ENCODE measurements around the gene MAGI2. TPM values are rescaled to one million over a fixed set of nuclear protein-coding genes. Genes with fewer than 3 reads are reported as not detected.

Gene MAGI2
- total RNA-seq, 3 donors from 2014 or later (not counting 1 experiment from before 2014, with no cell fraction given): 0.09 to 0.48 (median 0.27) TPM

DNA sequence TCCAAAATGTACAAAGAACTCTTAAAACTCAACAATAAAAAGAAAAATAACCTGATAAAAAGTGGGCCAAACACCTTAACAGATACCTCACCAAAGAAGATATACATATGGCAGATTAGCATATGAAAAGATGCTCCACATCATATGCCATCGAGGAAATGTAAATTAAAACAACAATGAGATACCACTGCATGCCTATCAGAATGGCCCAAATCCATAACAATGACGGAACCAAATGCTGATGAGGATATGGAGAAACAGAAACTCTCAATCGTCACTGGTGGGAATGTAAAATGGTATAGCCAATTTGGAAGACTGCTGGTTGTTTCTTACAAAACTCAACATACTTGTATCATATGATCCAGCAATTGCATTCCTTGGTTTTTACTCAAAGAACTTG lies 1335.0 kb downstream of the MAGI2 start:
- ATAC-seq (no peak), DNase-seq (no peak)
- Mint-ChIP-seq H3K36me3 (no peaks in the 10 kb centered on the region), H3K9me3 (no peaks in the 10 kb centered on the region), H3K4me1 (no peaks in the 10 kb centered on the region), H3K27ac (no peak overlapping the region), H3K4me3 (no peak overlapping the region), H3K27me3 (ENCODE audit: low read depth in 2 of 2) (peaks cover 3 to 27% of the 10 kb centered on the region in 2 donors)
- no peaks in the 10 kb centered on the region for H3K27me3 ChIP-seq (ENCODE audit: control insufficient read depth, insufficient read depth, low read length)
- H3K9me3 ChIP-seq (ENCODE audit: control insufficient read depth, insufficient read depth, low read length): no peaks in the 10 kb centered on the region
- no peak overlapping the region for H3K27ac ChIP-seq (ENCODE audit: low read length)
- no peaks in the 10 kb centered on the region for H3K4me1 ChIP-seq (ENCODE audit: control insufficient read depth, insufficient read depth, low read length)
- WGBS (ENCODE audit: insufficient coverage): 100% methylated on average over 1 of the region's 3 CpGs
- intact Hi-C loops (cut with micrococcal nuclease): no loop called here
- no peaks in the 10 kb centered on the region for H3K36me3 ChIP-seq (ENCODE audit: control insufficient read depth, insufficient read depth, low read length)
- TF ChIP-seq, protein P1, sequence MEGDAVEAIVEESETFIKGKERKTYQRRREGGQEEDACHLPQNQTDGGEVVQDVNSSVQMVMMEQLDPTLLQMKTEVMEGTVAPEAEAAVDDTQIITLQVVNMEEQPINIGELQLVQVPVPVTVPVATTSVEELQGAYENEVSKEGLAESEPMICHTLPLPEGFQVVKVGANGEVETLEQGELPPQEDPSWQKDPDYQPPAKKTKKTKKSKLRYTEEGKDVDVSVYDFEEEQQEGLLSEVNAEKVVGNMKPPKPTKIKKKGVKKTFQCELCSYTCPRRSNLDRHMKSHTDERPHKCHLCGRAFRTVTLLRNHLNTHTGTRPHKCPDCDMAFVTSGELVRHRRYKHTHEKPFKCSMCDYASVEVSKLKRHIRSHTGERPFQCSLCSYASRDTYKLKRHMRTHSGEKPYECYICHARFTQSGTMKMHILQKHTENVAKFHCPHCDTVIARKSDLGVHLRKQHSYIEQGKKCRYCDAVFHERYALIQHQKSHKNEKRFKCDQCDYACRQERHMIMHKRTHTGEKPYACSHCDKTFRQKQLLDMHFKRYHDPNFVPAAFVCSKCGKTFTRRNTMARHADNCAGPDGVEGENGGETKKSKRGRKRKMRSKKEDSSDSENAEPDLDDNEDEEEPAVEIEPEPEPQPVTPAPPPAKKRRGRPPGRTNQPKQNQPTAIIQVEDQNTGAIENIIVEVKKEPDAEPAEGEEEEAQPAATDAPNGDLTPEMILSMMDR (IDR thresholded peaks at IDR 0.05): no peak
- H3K4me3 ChIP-seq (ENCODE audit: low read length): no peak overlapping the region

DNA sequence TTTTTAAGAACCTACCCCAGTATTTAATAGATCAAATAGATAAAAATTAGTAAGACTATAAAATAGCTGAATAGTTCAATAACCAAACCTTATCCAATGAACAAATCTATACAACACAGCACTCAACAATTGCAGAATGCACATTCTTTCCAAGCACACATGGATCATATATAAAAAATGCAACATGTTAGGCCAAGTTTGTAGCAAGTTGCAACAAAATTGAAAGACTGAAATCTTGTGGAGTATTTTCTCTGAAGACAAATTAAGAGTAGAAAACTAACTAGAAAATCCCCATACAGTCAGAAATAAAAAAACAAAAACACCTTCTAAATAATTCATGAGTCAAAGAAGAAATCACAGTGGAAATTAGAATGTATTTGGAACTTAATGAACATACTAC lies 1337.6 kb downstream of the MAGI2 start:
- H3K4me1 ChIP-seq (ENCODE audit: control insufficient read depth, insufficient read depth, low read length): no peaks in the 10 kb centered on the region
- no peak overlapping the region for H3K4me3 ChIP-seq (ENCODE audit: low read length)
- no peak overlapping the region for H3K4me3 Mint-ChIP-seq
- TF ChIP-seq, protein P1 (IDR thresholded peaks at IDR 0.05): no peak
- no peak overlapping the region for H3K27ac ChIP-seq (ENCODE audit: low read length)
- H3K36me3 ChIP-seq (ENCODE audit: control insufficient read depth, insufficient read depth, low read length): no peaks in the 10 kb centered on the region
- intact Hi-C loops (cut with micrococcal nuclease): no loop called here
- no peaks in the 10 kb centered on the region for H3K36me3 Mint-ChIP-seq
- H3K9me3 Mint-ChIP-seq: no peaks in the 10 kb centered on the region
- H3K9me3 ChIP-seq (ENCODE audit: control insufficient read depth, insufficient read depth, low read length): no peaks in the 10 kb centered on the region
- no peak for DNase-seq
- no peak for ATAC-seq
- no peaks in the 10 kb centered on the region for H3K27me3 ChIP-seq (ENCODE audit: control insufficient read depth, insufficient read depth, low read length)
- H3K4me1 Mint-ChIP-seq: no peaks in the 10 kb centered on the region
- peaks cover 15 to 44% of the 10 kb centered on the region in 2 donors for H3K27me3 Mint-ChIP-seq (ENCODE audit: low read depth in 2 of 2)
- H3K27ac Mint-ChIP-seq: no peak overlapping the region

DNA sequence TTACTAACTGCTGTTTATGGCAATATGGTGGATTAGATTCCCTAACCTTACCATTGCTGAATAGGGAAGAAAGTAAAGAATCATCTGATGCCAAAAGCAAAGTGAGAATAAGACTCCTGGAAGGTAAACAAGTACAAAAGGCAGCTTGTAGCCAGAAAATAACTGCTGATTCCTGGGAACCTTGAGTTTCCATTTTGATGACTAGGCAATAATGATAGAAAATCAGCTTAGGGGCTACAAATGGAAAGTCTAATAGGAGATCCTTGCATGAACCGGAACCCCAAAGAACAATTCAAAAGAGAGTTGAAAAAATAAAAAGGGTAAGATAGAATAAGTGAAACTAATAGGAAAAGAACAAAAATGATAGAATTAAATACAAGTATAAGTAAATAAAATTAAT lies 1338.5 kb downstream of the MAGI2 start:
- no peaks in the 10 kb centered on the region for H3K4me1 Mint-ChIP-seq
- no peaks in the 10 kb centered on the region for H3K36me3 ChIP-seq (ENCODE audit: control insufficient read depth, insufficient read depth, low read length)

DNA sequence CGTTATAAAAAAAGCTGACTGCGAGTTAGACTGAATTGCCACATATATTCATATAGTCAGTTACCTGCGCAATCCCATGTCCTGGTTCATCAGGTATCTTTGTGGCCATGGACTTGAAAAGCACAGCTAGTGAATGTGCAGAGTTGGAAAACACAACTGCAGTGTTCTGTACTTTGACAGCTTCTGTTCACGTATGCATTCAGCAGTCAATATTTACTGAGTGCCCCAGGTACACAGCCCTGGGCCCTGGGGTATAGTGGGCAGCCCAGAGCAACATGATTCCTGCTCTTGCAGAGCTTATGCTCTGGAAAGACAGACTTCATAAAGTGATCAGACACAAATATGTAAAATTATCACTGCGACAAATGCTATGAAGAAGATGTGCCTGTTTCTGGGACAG lies 1341.0 kb downstream of the MAGI2 start:
- H3K27me3 Mint-ChIP-seq (ENCODE audit: low read depth in 2 of 2): peaks cover 18 to 37% of the 10 kb centered on the region in 2 donors

More for the DNA sequence above, 1338.5 kb downstream of the MAGI2 start:
- Mint-ChIP-seq H3K27ac (no peak overlapping the region), H3K9me3 (no peaks in the 10 kb centered on the region), H3K4me3 (no peak overlapping the region), H3K36me3 (no peaks in the 10 kb centered on the region), H3K27me3 (ENCODE audit: low read depth in 2 of 2) (peaks cover 15 to 44% of the 10 kb centered on the region in 2 donors)
- TF ChIP-seq, protein P1 (IDR thresholded peaks at IDR 0.05): no peak
- no peak overlapping the region for H3K4me3 ChIP-seq (ENCODE audit: low read length)
- DNase-seq (no peak), ATAC-seq (no peak)
- 100% methylated on average over 1 of the region's 1 CpG for WGBS (ENCODE audit: insufficient coverage)
- H3K9me3 ChIP-seq (ENCODE audit: control insufficient read depth, insufficient read depth, low read length): no peaks in the 10 kb centered on the region
- no peaks in the 10 kb centered on the region for H3K27me3 ChIP-seq (ENCODE audit: control insufficient read depth, insufficient read depth, low read length)
- H3K27ac ChIP-seq (ENCODE audit: low read length): no peak overlapping the region
- no peaks in the 10 kb centered on the region for H3K4me1 ChIP-seq (ENCODE audit: control insufficient read depth, insufficient read depth, low read length)
- intact Hi-C loops (cut with micrococcal nuclease): no loop called here

More for the DNA sequence above, 1341.0 kb downstream of the MAGI2 start:
- Mint-ChIP-seq H3K36me3 (peaks cover 4% of the 10 kb centered on the region), H3K4me3 (no peak overlapping the region), H3K27ac (no peak overlapping the region), H3K9me3 (peaks cover 3 to 5% of the 10 kb centered on the region in 2 donors), H3K4me1 (no peaks in the 10 kb centered on the region)
- Histone ChIP-seq H3K27me3 (ENCODE audit: control insufficient read depth, insufficient read depth, low read length) (no peaks in the 10 kb centered on the region), H3K4me3 (ENCODE audit: low read length) (no peak overlapping the region), H3K4me1 (ENCODE audit: control insufficient read depth, insufficient read depth, low read length) (no peaks in the 10 kb centered on the region), H3K9me3 (ENCODE audit: control insufficient read depth, insufficient read depth, low read length) (no peaks in the 10 kb centered on the region), H3K27ac (ENCODE audit: low read length) (no peak overlapping the region), H3K36me3 (ENCODE audit: control insufficient read depth, insufficient read depth, low read length) (no peaks in the 10 kb centered on the region)
- intact Hi-C loops (cut with micrococcal nuclease): no loop called here
- DNase-seq: no peak
- WGBS (ENCODE audit: insufficient coverage): 91% methylated on average over 5 of the region's 5 CpGs
- TF ChIP-seq, protein P1 (IDR thresholded peaks at IDR 0.05): no peak
- no peak for ATAC-seq

All from natural killer cell (primary cell).